SK-N-SH (cell line): ENCODE results near the gene RCCD1. TPM values are rescaled to one million over a fixed set of nuclear protein-coding genes. Genes with fewer than 3 reads are reported as not detected.

Source experiments
- CTCF ChIA-PET: fragments of 300-600, 350-600 bp; formaldehyde crosslinking; extraction: SDS; loops from one replicate; lab custom pipeline; 2021; lab: Yijun Ruan, JAX
- POLR2A ChIA-PET: fragments of 350-600 bp; sonication (Branson Sonifier 250); formaldehyde crosslinking; extraction: SDS; loops from one replicate; lab custom pipeline; 2020; ENCODE audit warnings: antibody characterized with exemption, inconsistent platforms; lab: Yijun Ruan, JAX
- DNase-seq: peaks from one replicate; pipeline ENCODE4 v3.0.0; 2012
- H2AFZ ChIP-seq: fragments of 200-600 bp; sonication (generic); 2 replicates; pipeline ENCODE4 v1.8.1; 2016; ENCODE audit warnings: antibody characterized with exemption, mild to moderate bottlenecking, low read depth
- H3F3A ChIP-seq: fragments of 200-600 bp; sonication (generic); replicated peaks from 2 replicates; pipeline ENCODE3; 2016; ENCODE audit warnings: antibody characterized with exemption, mild to moderate bottlenecking; ENCODE audit not compliant: insufficient read depth
- H3K27ac ChIP-seq, 2 experiments: fragments of 200-500 bp in 1 of 2; fragments of 200-600 bp in 1 of 2; sonication (Bioruptor generic) in 1 of 2; sonication (generic), shearing (Covaris generic) in 1 of 2; 2 replicates each; pipeline versions ENCODE4 v1.5.1 to v1.6.1; 2014 to 2016; ENCODE audit warnings: low read depth in 2 of 2, inconsistent platforms in 1 of 2, low read length in 1 of 2, mild to moderate bottlenecking in 1 of 2, mixed read lengths in 1 of 2
- H3K27me3 ChIP-seq: fragments of 200-600 bp; sonication (generic), shearing (Covaris generic); 2 replicates; pipeline ENCODE4 v1.6.1; 2016; ENCODE audit warnings: mixed run types; ENCODE audit not compliant: insufficient read depth
- H3K36me3 ChIP-seq, 2 experiments: fragments of 200-500 bp in 1 of 2; fragments of 200-600 bp in 1 of 2; sonication (Bioruptor generic) in 1 of 2; sonication (generic) in 1 of 2; replicated peaks in 1 of 2; 2 replicates each; pipeline versions ENCODE3 to v1.5.1; 2014 to 2016; ENCODE audit warnings: low read length in 1 of 2, mild to moderate bottlenecking in 1 of 2; ENCODE audit not compliant: insufficient read depth in 2 of 2, control insufficient read depth in 1 of 2
- H3K4me1 ChIP-seq, 2 experiments: fragments of 200-500 bp in 1 of 2; fragments of 200-600 bp in 1 of 2; sonication (Bioruptor generic) in 1 of 2; sonication (generic), shearing (Covaris generic) in 1 of 2; 2 replicates each; pipeline versions ENCODE4 v1.5.1 to v1.6.1; 2014 to 2016; ENCODE audit warnings: low read depth in 1 of 2, low read length in 1 of 2, mixed run types in 1 of 2; ENCODE audit not compliant: insufficient read depth in 2 of 2, control insufficient read depth in 1 of 2
- H3K4me2 ChIP-seq: fragments of 200-600 bp; sonication (generic), shearing (Covaris generic); 2 replicates; pipeline ENCODE4 v1.6.1; 2017; ENCODE audit warnings: mixed run types
- H3K4me3 ChIP-seq, 2 experiments: fragments of 200-500 bp in 1 of 2; fragments of 200-600 bp in 1 of 2; sonication (Bioruptor generic) in 1 of 2; sonication (generic), shearing (Covaris generic) in 1 of 2; 2 replicates each; pipeline versions ENCODE4 v1.5.1 to v1.8.1; 2014 to 2016; ENCODE audit warnings: low read depth in 2 of 2, inconsistent platforms in 1 of 2, low read length in 1 of 2, mild to moderate bottlenecking in 1 of 2, mixed read lengths in 1 of 2, moderate library complexity in 1 of 2
- H3K79me2 ChIP-seq: fragments of 200-600 bp; sonication (generic); 2 replicates; pipeline ENCODE4 v1.8.1; 2017; ENCODE audit warnings: mild to moderate bottlenecking; ENCODE audit not compliant: insufficient read depth
- H3K9ac ChIP-seq: fragments of 200-600 bp; sonication (generic); 2 replicates; pipeline ENCODE4 v1.6.1; 2017; ENCODE audit warnings: mixed run types
- H3K9me2 ChIP-seq: fragments of 200-600 bp; sonication (generic); 2 replicates; pipeline ENCODE4 v1.6.1; 2017; ENCODE audit warnings: mixed run types
- H3K9me3 ChIP-seq: fragments of 200-600 bp; sonication (generic); 2 replicates; pipeline ENCODE4 v1.6.1; 2017; ENCODE audit warnings: mixed run types, mild to moderate bottlenecking, moderate library complexity
- H4K20me1 ChIP-seq: fragments of 200-600 bp; sonication (generic); 2 replicates; pipeline ENCODE4 v1.6.1; 2017; ENCODE audit warnings: mild to moderate bottlenecking, mixed run types; ENCODE audit not compliant: insufficient read depth
- EZH2phosphoT487 ChIP-seq: fragments of 200-600 bp; sonication (generic); IDR thresholded peaks from 2 replicates; pipeline ENCODE4 v1.6.1; 2017; ENCODE audit warnings: low read depth, mixed run types, mild to moderate bottlenecking, antibody characterized with exemption, moderate library complexity, borderline replicate concordance
- FOXJ3 ChIP-seq: sonication (generic); formaldehyde crosslinking; IDR thresholded peaks from 2 replicates; pipeline ENCODE4 v1.5.1; 2020; ENCODE audit warnings: mild to moderate bottlenecking, missing genetic modification reagents
- FOXM1 ChIP-seq: IDR thresholded peaks from 2 replicates; pipeline ENCODE4 v1.4.0; 2012; ENCODE audit warnings: low read depth, mild to moderate bottlenecking
- JUND ChIP-seq: IDR thresholded peaks from 2 replicates; pipeline ENCODE4 v1.4.0; 2012
- MEF2A ChIP-seq: IDR thresholded peaks from 2 replicates; pipeline ENCODE4 v1.4.0; 2012; ENCODE audit warnings: low read depth, borderline replicate concordance
- NRF1 ChIP-seq: IDR thresholded peaks from 2 replicates; pipeline ENCODE4 v1.6.1; 2012; ENCODE audit warnings: low read depth, mild to moderate bottlenecking, low read length
- POLR2AphosphoS5 ChIP-seq: IDR thresholded peaks from 2 replicates; pipeline ENCODE4 v1.6.1; 2012; ENCODE audit warnings: low read depth, low read length
- RAD21 ChIP-seq: IDR thresholded peaks from 2 replicates; pipeline ENCODE4 v1.6.1; 2012; ENCODE audit warnings: mild to moderate bottlenecking, low read length
- RFX5 ChIP-seq: IDR thresholded peaks from 2 replicates; pipeline ENCODE4 v1.6.1; 2012; ENCODE audit warnings: mild to moderate bottlenecking, improper control_type of control experiment, low read length
- TEAD4 ChIP-seq: IDR thresholded peaks from 2 replicates; pipeline ENCODE4 v1.4.0; 2012; ENCODE audit warnings: mild to moderate bottlenecking, borderline replicate concordance; ENCODE audit not compliant: insufficient read depth
- WGBS: methylation state at CpG from one replicate; pipeline ENCODE4 v1.1.6; 2017; ENCODE audit warnings: low lambda C conversion rate; 5-methylcytosine and 5-hydroxymethylcytosine counted together
- polyA plus RNA-seq, 3 experiments: library from polyadenylated mRNA; depleted of rRNA; stranded (reverse); fragments of >200 nt; gene quantifications; 2 replicates each; pipeline ENCODE4 v1.2.3, GENCODE V29; 2012
- TF ChIP-seq, protein P1 (sequence below): IDR thresholded peaks from 2 replicates; pipeline ENCODE4 v1.6.1; 2012; ENCODE audit warnings: mild to moderate bottlenecking, low read depth, low read length, moderate library complexity
- TF ChIP-seq, protein P2 (sequence below): fragments of 150-350 bp; IDR thresholded peaks from 2 replicates; pipeline ENCODE4 v1.6.1; 2016; ENCODE audit warnings: mild to moderate bottlenecking, low read depth, low read length

The RCCD1 gene
- polyA plus RNA-seq, 1 of the 3 experiments (the other 2 are of a cell fraction), result 21.2 TPM

DNA sequence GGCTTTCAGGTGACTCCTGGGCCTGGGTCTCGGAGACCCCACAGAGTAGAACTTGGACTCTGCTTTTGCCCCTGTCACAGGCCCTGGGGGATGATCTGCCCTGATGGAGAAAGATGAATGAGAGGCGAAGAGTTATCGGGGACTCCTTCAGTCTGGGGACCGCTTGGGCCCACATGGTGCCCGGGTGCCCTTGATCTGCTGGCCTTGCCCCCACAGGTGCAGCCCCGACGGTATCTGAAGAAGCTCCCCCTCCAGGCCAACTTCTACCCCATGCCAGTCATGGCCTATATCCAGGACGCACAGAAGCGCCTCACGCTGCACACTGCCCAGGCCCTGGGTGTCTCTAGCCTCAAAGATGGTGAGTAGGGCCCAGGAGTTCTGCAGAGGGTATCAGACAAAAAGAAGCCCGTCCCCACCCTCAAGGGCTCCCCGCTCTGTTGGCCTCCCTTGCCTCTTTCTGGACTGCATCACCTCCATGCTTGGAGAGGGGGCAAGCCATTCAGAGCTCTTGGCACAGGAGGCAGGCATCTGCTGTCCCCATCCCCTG lies 41.2 kb upstream of the RCCD1 start:
- no peak overlapping the region for H3K9ac ChIP-seq
- CTCF ChIA-PET, result interaction anchor here (0.9 to 1.8 kb wide), 3 partner anchors 15 to 265 kb away, joined by 3 to 10 read pairs (median 3); no protein-coding TSS in a partner anchor
- H3F3A ChIP-seq, result no peaks in the 10 kb centered on the region
- no peaks in the 10 kb centered on the region for H3K79me2 ChIP-seq
- 100% methylated on average over 1 of the region's 12 CpGs for WGBS
- H2AFZ ChIP-seq, result no peak overlapping the region
- H3K9me3 ChIP-seq, result no peaks in the 10 kb centered on the region
- TF ChIP-seq NRF1 (no peak), POLR2AphosphoS5 (no peak), EZH2phosphoT487 (no peak), RFX5 (no peak), MEF2A (no peak), TEAD4 (no peak), FOXM1 (no peak), FOXJ3 (no peak), JUND (no peak), RAD21 (no peak)
- TF ChIP-seq, protein P1, sequence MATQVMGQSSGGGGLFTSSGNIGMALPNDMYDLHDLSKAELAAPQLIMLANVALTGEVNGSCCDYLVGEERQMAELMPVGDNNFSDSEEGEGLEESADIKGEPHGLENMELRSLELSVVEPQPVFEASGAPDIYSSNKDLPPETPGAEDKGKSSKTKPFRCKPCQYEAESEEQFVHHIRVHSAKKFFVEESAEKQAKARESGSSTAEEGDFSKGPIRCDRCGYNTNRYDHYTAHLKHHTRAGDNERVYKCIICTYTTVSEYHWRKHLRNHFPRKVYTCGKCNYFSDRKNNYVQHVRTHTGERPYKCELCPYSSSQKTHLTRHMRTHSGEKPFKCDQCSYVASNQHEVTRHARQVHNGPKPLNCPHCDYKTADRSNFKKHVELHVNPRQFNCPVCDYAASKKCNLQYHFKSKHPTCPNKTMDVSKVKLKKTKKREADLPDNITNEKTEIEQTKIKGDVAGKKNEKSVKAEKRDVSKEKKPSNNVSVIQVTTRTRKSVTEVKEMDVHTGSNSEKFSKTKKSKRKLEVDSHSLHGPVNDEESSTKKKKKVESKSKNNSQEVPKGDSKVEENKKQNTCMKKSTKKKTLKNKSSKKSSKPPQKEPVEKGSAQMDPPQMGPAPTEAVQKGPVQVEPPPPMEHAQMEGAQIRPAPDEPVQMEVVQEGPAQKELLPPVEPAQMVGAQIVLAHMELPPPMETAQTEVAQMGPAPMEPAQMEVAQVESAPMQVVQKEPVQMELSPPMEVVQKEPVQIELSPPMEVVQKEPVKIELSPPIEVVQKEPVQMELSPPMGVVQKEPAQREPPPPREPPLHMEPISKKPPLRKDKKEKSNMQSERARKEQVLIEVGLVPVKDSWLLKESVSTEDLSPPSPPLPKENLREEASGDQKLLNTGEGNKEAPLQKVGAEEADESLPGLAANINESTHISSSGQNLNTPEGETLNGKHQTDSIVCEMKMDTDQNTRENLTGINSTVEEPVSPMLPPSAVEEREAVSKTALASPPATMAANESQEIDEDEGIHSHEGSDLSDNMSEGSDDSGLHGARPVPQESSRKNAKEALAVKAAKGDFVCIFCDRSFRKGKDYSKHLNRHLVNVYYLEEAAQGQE, result no peak
- TF ChIP-seq, protein P2, sequence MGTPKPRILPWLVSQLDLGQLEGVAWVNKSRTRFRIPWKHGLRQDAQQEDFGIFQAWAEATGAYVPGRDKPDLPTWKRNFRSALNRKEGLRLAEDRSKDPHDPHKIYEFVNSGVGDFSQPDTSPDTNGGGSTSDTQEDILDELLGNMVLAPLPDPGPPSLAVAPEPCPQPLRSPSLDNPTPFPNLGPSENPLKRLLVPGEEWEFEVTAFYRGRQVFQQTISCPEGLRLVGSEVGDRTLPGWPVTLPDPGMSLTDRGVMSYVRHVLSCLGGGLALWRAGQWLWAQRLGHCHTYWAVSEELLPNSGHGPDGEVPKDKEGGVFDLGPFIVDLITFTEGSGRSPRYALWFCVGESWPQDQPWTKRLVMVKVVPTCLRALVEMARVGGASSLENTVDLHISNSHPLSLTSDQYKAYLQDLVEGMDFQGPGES, result no peak
- H3K9me2 ChIP-seq, result no peaks in the 10 kb centered on the region
- no peak overlapping the region for H3K4me3 ChIP-seq
- H3K4me1 ChIP-seq, result no peaks in the 10 kb centered on the region
- no peak overlapping the region for H3K4me2 ChIP-seq
- H3K27ac ChIP-seq, result no peak overlapping the region
- peaks cover 0 to 66% of the 10 kb centered on the region in 2 experiments for H3K36me3 ChIP-seq
- POLR2A ChIA-PET, result no interaction called here
- no peaks in the 10 kb centered on the region for H3K27me3 ChIP-seq
- H4K20me1 ChIP-seq, result no peaks in the 10 kb centered on the region
- no peak for DNase-seq
